Measurements from ENCODE around the gene ABHD18.
A peak's percentile ranks its signal among the peaks of the same experiment; 100 is the strongest.
"Not testable (repeated sequence)": the region's sequence is repeated elsewhere in the genome, so short reads cannot be mapped to it uniquely, and the experiment has no call there.

The ABHD18 gene

DNA sequence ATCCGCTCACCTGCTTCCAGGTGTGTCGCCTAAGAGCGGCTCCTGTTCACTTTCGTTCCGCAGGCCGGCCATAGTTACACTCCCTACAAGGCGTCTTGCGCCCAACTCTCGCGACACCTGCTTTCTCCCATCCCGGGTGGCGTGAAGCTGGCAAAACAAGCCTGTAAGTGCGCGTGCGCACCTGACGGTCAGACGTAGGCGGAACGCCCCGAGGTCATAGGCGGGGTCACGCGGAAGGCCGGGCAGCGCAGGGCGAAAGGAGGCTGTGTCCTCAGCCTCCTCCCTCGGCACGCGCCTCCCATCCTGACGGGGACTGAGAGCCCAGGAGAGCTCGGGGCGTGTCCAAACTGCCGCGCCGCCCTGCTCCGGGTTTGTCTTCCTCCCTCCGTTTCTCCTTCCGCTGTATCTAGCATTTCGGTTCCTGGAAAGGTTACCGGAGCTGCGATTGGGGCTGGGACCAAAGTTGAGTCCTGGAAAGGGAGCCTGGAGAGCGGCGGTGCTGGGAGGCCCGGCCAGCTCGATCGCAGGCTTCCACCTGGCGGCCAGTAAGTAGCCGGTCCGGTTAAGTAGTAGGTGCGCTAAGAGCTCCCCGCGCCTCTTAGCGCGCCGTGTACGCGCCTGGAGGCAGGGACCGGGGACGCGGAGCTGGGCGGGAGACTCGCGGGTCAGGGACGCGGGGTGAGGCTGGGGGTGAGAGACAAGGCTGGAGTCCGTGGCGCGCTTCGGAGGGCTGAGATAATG is at the start of gene ABHD18, which contains the start of gene MFSD8:
Gene ABHD18, plus strand, starts transcription at position 345 of the 741 bp plus-strand sequence. CDS start 17,550 bp downstream, outside the sequence.
Gene MFSD8, minus strand, starts transcription at position 112 of the 741 bp plus-strand sequence. Its CDS starts 40 bp downstream, at position 72.
- peak; percentile 97 to 99 for DNase-seq (ENCODE audit: low read depth in 2 of 2)

DNA sequence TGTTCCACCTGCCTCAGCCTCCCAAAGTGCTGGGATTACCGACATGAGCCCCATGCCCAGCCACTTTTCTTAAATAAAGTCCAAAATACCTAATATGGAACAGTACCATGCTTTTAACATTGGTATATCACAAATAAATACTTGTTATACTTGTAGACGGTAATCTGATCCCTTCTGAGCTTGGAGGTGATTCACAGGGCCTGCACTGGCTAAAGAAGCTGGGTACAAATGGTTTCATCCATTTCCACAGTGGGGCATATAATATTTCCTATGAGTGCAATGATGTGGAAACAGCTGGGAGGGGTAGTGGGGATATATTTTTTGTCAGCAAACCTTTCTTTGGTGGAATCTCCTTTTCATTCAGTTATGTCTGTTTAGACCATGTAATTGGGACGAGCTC is 48.7 kb upstream of the ABHD18 start:
- no peak for DNase-seq (ENCODE audit: low read depth in 2 of 2)

DNA sequence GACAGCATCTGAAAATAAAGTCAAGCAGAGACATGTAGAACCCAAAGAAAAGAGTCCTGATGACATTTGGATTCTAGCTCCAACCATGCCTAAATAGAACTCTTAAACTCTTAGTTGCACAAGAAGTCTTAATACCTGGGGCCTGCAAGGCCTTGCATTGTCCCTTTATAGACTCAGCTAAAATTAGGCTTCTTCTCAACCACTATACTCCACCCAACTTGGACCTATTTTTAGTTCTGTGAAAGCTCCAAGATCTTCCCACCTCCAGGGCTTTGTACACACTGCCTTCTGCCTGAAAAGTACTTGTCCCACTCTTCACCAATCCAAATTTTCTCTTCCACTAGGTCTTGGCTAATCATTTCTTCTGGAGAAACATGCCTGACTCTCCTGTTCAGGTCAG is 48.1 kb upstream of the ABHD18 start:
- DNase-seq (ENCODE audit: low read depth in 2 of 2): no peak

DNA sequence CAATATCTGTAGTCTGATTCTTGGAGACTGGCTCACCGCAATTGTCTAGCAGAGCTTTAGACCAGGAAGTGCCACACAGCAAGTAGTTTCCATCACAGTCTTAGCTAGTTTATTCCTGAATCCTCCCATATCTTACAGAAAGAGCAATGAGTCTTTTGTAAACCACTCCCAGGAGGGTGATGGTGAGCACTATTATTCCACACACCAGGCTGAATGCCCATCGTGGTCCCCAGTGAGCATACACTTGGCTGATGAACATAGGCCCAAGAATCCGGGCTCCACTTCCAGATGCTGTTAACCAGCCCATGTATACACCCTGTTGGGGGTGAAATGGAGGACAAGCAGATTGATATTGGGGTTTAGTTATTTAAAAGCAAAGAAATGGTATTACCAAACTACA is 44.7 kb upstream of the ABHD18 start:
- no peak for DNase-seq (ENCODE audit: low read depth in 2 of 2)

DNA sequence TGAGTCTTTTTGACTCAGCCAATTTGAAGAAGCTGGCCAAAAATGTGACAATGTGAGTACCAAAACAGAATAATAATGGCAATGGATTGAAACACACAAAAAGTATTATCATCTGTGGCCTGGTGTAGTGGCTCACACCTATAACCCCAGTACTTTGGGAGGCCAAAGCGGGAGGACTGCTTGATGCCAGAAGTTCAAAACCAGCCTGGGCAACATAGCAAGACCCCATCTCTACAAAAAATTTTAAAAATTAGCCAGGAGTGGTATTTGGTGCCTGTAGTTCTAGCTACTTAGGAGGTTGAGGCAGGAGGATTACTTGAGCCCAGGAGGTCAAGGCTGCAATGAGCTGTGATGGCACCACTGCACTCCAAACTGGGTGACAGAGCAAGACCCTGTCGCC is 43.0 kb upstream of the ABHD18 start:
- DNase-seq (ENCODE audit: low read depth in 2 of 2): no peak

DNA sequence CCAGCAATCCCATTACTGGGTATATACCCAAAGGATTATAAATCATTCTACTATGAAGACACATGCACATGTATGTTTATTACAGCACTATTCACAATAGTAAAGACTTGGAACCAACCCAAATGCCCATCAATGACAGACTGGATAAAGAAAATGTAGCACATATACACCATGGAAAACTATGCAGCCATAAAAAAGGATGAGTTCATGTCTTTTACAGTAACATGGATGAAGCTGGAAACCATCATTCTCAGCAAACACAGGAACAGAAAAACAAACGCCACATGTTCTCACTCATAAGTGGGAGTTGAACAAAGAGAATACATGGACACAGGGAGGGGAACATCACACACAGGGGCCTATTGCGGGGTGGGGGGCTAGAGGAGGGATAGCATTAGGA is 39.5 kb upstream of the ABHD18 start:
- DNase-seq (ENCODE audit: low read depth in 2 of 2): not testable (repeated sequence)

DNA sequence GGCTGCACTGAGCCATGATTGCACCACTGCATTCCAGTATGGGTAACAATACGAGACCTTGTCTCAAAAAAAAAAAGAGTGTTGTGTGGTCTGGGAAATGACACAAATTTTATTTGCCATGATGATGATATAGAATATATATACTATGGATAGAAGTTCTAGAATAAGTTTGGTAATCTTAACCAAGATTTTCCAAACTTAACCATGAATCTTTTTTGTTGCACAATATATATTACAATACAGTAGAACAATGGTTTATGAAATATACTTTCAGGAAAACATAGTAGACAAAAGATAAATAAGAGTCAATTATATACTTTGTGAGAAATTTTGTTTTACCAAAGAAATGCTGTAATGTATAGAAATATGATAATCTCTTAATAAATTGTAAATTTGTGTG is 35.0 kb upstream of the ABHD18 start:
- no peak for DNase-seq (ENCODE audit: low read depth in 2 of 2)

DNA sequence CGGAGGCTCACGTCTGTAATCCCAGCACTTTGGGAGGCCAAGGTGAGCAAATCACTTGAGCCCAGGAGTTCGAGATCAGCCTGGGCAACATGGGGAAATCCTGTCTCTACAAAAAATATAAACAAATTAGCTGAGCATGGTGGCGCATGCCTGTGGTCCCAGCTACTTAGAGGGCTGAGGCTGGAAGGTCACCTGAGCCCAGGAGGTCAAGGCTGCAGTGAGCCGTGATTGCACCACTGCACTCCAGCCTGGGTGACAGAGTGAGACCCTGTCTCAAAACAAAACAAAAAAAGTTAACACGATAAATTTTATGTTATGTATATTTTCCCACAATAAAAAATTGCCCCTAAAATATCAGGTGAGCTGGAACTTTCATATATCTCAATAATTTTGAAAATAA is 33.4 kb upstream of the ABHD18 start:
- DNase-seq (ENCODE audit: low read depth in 2 of 2): not testable (repeated sequence)

DNA sequence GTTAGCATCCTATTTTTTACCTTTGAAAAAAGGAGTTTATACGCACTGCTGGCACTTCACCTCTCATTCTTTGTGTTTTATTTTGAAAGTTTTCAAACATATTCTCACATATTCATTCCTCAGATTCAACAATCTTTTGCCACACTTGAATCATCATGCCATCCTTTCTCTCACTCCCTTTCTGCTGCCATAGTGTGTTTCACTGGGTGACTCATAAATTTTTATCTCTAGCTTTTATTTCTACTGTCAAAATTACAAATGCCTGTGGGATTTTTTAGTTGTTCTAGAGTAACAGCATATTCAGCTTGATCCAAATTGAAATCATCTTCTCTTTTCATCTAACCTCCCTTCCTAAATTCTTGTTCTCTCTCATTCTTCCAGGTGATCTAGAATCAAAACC is 28.2 kb upstream of the ABHD18 start:
- no peak for DNase-seq (ENCODE audit: low read depth in 2 of 2)

DNA sequence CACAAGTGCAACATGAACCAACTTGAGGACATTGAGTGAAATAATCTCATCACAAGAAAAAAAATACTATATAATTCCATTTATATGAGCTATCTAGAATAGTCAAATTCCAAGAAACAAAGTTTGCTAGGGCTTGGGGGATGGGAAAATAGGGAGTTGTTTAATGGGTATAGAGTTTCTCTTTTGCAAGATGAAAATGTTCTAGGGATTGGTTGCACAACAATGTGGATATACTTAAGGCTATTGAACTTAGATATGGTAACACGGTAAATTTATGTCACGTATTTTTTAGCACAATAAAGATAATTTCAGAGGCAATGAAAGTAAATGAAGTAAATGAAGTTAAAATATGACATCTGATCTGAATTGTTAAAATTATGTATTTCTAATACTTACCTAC is 8.1 kb upstream of the ABHD18 start:
- no peak for DNase-seq (ENCODE audit: low read depth in 2 of 2)

DNA sequence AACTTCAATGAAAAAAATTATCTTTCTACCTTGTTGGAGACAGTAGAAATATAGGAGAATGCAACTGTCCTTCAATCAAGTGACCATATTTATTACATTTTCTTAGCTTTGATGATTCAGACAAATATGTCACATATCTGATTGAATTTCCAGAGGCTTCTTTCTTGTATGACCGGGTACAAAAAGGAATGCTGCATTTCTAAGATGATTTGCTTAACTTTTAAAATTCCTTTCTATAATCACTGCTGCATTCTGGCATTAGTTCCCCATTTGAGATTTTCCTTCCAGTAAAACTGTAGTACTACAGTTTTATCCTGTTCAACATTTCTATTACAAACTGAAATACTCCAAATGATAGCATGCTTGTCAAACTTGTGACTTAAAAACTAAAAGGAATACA is 5.4 kb upstream of the ABHD18 start:
- DNase-seq (ENCODE audit: low read depth in 2 of 2): no peak

DNA sequence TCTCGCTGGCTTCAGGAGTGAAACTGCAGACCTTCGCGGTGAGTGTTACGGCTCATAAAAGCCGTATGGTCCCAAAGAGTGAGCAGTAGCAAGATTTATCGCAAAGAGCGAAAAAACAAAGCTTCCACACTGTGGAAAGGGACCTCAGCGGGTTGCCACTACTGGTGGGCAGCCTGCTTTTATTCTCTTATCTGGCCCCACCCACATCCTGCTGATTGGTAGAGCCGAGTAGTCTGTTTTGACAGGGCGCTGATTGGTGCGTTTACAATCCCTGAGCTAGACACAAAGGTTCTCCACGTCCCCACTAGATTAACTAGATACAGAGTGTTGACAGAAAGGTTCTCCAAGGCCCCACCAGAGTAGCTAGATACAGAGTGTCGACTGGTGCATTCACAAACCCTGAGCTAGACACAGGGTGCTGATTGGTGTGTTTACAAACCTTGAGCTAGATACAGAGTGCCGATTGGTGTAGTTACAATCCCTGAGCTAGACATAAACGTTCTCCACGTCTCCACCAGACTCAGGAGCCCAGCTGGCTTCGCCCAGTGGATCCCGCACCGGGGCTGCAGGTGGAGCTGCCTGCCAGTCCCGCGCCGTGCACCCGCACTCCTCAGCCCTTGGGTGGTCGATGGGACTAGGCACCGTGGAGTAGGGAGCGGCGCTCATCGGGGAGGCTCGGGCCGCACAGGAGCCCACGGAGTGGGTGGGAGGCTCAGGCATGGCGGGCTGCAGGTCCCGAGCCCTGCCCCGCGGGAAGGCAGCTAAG is 1.4 kb upstream of the ABHD18 start:
- not testable (repeated sequence) for DNase-seq (ENCODE audit: low read depth in 2 of 2)

DNA sequence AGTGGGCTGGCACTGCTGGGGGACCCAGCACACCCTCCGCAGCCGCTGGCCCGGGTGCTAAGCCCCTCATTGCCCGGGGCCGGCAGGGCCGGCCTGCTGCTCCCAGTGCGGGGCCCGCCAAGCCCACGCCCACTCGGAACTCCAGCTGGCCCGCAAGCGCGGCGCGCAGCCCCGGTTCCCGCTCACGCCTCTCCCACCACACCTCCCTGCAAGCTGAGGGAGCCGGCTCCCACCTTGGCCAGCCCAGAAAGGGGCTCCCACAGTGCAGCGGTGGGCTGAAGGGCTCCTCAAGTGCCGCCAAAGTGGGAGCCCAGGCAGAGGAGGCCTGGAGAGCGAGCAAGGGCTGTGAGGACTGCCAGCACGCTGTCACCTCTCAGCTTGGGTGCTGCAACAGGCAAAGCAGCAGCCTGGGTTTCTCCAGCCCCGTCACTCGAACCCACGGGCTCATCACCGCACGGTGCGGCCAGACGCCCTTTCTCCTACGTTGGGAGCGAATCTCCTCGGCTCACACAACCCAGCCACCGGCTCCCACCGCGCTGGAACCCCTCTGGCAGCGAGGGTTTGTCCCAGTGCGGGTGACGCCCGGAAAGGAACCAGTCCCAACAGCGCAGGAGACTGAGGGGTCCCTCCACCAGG is 662 bp upstream of the ABHD18 start:
- peak in 1 of 2 donors; percentile 2 for DNase-seq (ENCODE audit: low read depth in 2 of 2)

DNA sequence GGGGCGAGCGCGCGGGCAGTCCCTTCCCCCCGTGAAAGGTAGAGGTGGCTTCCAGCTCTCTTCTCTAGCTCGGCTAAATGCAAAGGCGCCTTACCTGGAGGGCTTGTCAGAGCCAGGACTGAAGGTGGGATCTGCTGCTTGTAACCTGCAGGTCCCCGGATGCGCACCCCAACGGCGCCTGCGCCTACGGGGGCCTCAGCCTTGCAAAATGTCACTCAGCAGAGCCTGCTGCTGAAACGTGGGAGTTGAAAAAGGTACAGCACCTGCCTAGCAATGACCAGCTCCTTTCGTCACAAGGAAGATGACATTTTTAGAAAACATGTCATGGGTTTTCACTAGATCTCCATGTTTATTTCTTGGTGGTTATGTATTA is 583 bp downstream of the ABHD18 start:
- peak; percentile 17 to 45 for DNase-seq (ENCODE audit: low read depth in 2 of 2)

DNA sequence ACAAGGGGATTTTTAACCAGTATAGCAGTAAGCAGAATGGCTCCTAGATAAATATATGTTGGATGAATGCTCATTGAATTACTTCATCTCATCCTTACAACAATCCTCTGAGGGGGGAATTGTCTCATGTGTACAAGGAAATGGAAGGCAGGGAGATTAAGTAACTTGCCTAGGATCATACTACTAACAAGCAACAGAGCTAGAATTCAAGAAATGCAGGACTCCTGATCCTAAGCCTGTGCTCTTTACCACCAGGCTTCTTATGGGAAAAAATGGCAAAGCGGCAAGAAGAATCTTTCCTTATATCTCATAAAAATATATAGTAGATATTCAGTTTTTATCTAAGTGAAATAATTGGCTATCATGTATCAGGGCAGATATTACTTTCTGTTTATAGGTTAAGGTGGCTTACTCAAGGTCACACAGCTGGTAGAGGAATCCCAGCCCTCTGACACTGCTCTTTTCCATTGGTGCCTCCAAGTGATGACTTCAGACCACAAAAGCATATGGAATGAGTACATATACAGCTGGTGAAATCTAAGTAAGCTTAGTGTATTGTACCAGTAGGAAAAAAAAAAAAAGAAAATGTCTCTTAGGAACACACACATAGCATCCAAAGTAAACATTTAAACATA is 2.1 kb downstream of the ABHD18 start:
- no peak for DNase-seq (ENCODE audit: low read depth in 2 of 2)

DNA sequence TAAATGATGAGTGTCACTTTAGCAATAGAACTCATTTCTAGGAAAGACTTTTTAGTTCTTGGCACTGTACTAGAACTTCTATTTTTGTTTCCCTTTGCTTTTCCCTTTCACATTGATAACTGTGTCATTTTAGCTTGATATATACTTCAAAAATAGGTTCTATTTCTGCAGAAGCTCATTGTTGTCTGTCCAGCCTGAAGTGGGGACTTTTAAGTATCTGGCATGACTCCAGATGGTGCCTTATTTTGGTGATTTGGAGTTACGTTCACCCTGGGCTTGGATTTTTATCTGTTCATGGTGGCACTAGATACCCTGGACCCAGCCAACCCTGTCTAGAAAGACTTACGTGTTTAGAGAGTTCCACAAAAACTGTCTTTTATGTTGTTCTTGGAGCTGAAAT is 3.4 kb downstream of the ABHD18 start:
- DNase-seq (ENCODE audit: low read depth in 2 of 2): no peak

DNA sequence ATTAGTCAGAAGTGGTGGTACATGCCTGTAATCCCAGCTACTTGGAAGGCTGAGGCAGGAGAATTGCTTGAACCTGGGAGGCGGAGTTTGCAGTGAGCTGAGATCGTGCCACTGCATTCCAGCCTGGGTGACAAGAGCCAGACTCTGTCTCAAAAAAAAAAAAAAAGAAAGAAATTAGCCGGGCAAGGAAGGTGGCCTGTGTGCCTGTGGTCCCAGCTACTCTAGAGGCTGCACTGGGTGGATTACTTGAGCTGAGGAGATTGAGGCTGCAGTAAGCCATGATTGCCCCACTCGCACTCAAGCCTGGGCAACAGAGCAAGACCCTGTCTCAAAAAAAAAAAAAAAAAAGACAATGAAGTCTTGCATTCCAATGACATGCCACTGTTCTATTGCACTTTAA is 5.7 kb downstream of the ABHD18 start:
- DNase-seq (ENCODE audit: low read depth in 2 of 2): not testable (repeated sequence)

DNA sequence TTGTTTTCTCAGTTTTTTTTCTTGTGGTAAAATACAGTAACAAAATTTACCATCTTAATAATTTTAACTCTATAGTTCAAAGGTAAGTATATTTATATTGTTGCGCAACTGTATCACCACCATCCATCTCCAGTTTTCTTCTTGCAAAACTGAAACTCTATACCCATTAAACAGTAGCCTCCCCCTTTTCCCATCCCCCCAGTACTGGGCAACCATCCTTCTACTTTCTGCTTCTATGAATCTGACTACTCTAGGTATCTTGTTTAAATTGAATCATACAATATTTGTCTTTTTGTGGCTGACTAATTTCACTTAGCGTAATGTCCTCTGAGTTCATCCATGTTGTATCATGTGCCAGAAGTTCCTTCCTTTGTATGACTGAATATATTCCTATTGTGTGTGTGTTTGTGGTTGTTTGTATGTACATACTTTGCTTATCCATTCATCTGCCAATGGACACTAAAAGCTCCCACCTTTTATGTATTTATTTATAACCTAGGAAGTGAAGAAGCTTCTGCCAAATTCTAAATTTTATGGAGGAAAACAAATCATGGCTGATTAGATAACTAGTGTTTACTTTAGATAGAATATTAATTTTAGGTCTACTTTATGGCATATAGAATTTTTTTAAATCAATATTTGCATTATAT is 10.0 kb downstream of the ABHD18 start:
- no peak for DNase-seq (ENCODE audit: low read depth in 2 of 2)

DNA sequence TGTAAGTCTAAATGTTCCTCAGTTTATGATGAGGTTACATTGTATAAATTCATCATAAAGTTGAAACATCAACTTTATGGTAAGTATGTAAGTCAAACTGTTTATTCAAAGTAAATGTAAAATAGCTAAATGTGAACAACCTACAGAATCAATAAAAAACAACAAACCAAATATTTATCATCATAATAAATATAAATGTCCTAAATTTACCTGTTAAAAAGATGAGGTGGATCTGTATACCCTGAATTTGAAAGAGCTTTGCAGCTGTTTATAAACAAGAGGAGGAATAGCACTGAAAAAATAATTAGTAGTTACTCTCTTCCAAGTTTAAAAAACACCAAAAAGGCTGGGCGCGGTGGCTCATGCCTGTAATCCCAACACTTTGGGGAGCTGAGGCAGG is 13.7 kb downstream of the ABHD18 start:
- no peak for DNase-seq (ENCODE audit: low read depth in 2 of 2)

DNA sequence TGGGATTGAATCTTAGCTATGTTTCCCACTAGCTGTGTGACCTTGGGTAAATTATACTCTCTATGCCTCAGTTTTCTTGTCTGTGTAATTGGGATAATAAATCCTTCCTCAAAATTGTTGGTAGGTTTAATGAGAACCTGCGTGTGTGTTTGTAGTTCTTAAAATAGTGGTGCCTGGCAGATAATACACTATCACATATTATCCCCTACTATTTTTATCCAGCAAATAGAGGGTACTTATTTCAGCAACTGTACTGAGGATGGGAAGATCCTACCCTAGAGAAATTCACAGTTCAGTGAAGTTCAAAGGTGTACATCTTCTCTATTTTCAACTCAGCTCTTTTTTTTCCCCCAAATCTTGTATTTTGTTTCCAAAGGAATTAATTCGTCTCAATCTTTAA is 17.2 kb downstream of the ABHD18 start:
- no peak for DNase-seq (ENCODE audit: low read depth in 2 of 2)

DNA sequence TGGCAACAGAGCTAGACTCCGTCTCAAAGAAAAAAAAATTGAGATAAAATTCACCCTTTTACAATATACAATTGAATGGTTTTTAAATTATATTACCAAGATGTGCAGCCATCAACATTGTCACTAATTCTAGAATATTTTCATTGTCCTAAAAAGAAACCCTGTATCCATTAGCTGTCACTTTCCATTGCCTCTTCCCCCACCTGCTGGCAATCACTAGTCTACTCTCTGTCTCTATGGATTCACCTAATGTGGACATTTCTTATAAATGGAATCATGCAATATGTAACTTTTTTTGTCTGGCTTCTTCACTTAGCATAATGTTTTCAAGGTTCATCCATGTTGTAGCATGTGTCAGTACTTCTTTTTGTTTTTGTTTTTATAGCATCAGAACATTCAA is 20.8 kb downstream of the ABHD18 start:
- DNase-seq (ENCODE audit: low read depth in 2 of 2): no peak

DNA sequence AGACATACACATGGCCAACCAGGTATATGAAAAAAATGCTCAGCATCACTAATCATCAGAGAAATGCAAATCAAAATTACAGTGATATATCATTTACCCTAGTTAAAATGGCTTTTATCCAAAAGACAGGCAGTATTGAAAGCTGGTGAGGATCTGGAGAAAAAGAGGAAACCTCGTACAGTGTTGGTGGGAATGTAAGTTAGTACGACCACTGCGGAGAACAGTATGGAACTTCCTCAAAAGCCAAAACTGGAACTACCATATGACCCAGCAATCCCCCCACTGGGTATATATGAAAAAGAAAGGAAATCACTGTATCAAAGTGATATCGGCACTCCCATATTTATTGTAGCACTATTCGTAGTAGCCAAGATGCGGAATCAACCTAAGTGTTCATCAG is 23.4 kb downstream of the ABHD18 start:
- DNase-seq (ENCODE audit: low read depth in 2 of 2): no peak

Data from stimulated activated CD8-positive, alpha-beta memory T cell treated with anti-CD3 and anti-CD28 coated beads, Interleukin-2, amount 100 ng/mL, for 1 hour (primary cell).